Gastrocnemius medialis (tissue), 4 donors: ENCODE results near the gene SP6. TPM values are rescaled to one million over a fixed set of nuclear protein-coding genes. Genes with fewer than 3 reads are reported as not detected.

ENCODE experiments used
- ATAC-seq, 2 donors: fragments of 150-250 bp; one replicate each; pipeline ENCODE4 v1.9.1; 2016
- DNase-seq, 2 donors: peaks; one replicate each; pipeline ENCODE4 v3.0.0-alpha.2; 2019
- H3K27ac ChIP-seq, 4 donors: fragments of 200-600 bp; sonication (generic); 1 replicate in 1 of 4; 2 replicates in 3 of 4; pipeline ENCODE4 v1.5.1; 2016 to 2018; ENCODE audit warnings: mild to moderate bottlenecking in 2 of 4, moderate library complexity in 1 of 4
- H3K27me3 ChIP-seq, 3 donors: fragments of 200-600 bp; sonication (generic) in 2 of 3; 1 replicate in 1 of 3; 2 replicates in 2 of 3; pipeline versions ENCODE4 v1.5.1 to v1.6.0; 2016 to 2019; ENCODE audit warnings: mild to moderate bottlenecking in 1 of 3, moderate library complexity in 1 of 3
- H3K36me3 ChIP-seq, 2 donors: fragments of 200-600 bp; sonication (generic) in 1 of 2; one replicate each; pipeline ENCODE4 v1.5.1; 2017 to 2018
- H3K4me1 ChIP-seq, 2 donors: fragments of 200-600 bp; sonication (generic) in 1 of 2; one replicate each; pipeline ENCODE4 v1.5.1; 2016 to 2017; ENCODE audit warnings: mild to moderate bottlenecking in 2 of 2
- H3K4me3 ChIP-seq, 4 donors: fragments of 200-600 bp; sonication (generic) in 3 of 4; 1 replicate in 1 of 4; 2 replicates in 3 of 4; pipeline ENCODE4 v1.5.1; 2016 to 2019; ENCODE audit warnings: mild to moderate bottlenecking in 2 of 4
- H3K9me3 ChIP-seq, 3 donors: fragments of 200-600 bp; sonication (generic) in 2 of 3; 1 replicate in 1 of 3; 2 replicates in 2 of 3; pipeline ENCODE4 v1.5.1; 2016 to 2019
- POLR2A ChIP-seq, 2 donors: fragments of 450-650 bp; IDR thresholded peaks; one replicate each; pipeline ENCODE4 v1.6.1; 2017; ENCODE audit warnings: antibody characterized with exemption in 2 of 2, mild to moderate bottlenecking in 2 of 2, moderate library complexity in 2 of 2
- in situ Hi-C, 4 donors: fragments of 200-750 bp; cut with MboI; loops; one replicate each; pipeline versions ENCODE4 v1.15.0 to v1.8.0; 2017; ENCODE audit warnings: low sequenced_read_pairs in 4 of 4
- intact Hi-C: fragments of 100-400 bp; cut with DNase I; formaldehyde crosslinking; loops from one replicate; pipeline ENCODE4 v1.15.1; 2023; ENCODE audit warnings: low total_unique reads
- total RNA-seq, 4 donors: library from RNA; depleted of rRNA; stranded (reverse); fragments of >200 nt; gene quantifications; one replicate each; pipeline versions ENCODE4 v1.1.0 to v1.2.3, GENCODE V29; 2016
- TF ChIP-seq, protein P1 (sequence below), 5 experiments: fragments of 450-650 bp in 3 of 5; fragments of 200-600 bp in 2 of 5; sonication (generic) in 2 of 5; IDR thresholded peaks in 4 of 5; conservative IDR thresholded peaks in 1 of 5; 1 replicate in 4 of 5; 2 replicates in 1 of 5; pipeline ENCODE4 v1.5.1; 2016 to 2019; ENCODE audit warnings: antibody characterized with exemption in 5 of 5, mild to moderate bottlenecking in 3 of 5, moderate library complexity in 3 of 5

SP6 gene
- total RNA-seq, 4 donors from 2014 or later: 0.16 TPM; not detected in 3

DNA sequence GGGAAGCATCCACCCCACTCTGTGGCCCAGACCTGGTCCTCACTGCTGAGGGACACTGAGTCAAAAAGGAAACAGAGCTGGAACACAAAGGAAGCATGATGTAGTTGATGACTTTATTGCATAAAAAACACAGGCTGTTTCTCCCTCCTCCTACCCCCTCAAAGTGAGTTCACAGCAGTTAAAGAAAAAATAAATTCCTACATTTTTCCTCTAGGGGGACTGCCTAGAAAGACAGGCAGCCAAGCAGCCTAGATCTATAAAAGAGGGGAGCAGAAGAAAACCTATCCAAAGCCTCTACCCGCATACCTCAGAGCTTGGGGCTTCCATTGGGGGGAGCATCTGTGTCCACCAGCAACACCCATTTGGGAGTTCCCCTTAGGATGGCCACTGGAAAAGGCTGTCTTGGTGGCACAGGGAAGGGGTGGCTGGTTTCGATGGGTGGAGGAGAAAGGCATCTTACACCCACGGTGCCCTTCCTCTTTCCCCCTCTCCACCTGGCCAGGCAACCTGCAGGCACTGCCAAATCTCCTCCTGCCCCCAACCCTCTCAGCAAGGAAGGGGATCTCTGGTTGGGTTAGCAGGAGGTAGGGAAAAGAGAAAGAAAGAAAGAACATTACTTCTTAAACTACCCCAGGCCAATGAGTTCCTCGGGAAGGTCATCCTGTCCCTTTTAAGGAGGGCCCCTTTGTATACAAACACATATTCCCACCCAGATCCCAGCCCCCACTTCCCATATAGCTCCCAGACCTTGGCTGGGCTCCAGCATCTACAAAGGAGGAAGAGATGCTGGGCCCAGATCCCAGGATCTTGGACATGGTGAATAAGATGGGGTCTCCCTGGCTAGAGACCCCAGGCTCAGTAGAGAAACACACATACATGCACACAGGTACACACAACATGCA, 5.9 kb downstream of the SP6 start:
- DNase-seq (no peak), ATAC-seq (no peak)
- Histone ChIP-seq H3K4me3 (no peak overlapping the region), H3K36me3 (no peaks in the 10 kb centered on the region), H3K27ac (no peak overlapping the region), H3K27me3 (peaks cover 36 to 54% (median 47%) of the 10 kb centered on the region in 3 donors), H3K4me1 (peaks cover 9 to 11% of the 10 kb centered on the region in 2 donors), H3K9me3 (no peaks in the 10 kb centered on the region)
- no peak for TF ChIP-seq POLR2A (IDR thresholded peaks at IDR 0.05)
- TF ChIP-seq, protein P1, sequence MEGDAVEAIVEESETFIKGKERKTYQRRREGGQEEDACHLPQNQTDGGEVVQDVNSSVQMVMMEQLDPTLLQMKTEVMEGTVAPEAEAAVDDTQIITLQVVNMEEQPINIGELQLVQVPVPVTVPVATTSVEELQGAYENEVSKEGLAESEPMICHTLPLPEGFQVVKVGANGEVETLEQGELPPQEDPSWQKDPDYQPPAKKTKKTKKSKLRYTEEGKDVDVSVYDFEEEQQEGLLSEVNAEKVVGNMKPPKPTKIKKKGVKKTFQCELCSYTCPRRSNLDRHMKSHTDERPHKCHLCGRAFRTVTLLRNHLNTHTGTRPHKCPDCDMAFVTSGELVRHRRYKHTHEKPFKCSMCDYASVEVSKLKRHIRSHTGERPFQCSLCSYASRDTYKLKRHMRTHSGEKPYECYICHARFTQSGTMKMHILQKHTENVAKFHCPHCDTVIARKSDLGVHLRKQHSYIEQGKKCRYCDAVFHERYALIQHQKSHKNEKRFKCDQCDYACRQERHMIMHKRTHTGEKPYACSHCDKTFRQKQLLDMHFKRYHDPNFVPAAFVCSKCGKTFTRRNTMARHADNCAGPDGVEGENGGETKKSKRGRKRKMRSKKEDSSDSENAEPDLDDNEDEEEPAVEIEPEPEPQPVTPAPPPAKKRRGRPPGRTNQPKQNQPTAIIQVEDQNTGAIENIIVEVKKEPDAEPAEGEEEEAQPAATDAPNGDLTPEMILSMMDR (IDR thresholded peaks at IDR 0.05 in 4 of 5, conservative IDR thresholded peaks at IDR 0.05 in 1 of 5): peak in 1 of 5 experiments; percentile 15
- in situ Hi-C loops: loop anchor here (5.0 to 25.0 kb wide), 5 partner anchors 42 to 292 kb away; partner anchors contain the start of gene PRR15L (in 1 of the 4)
- intact Hi-C loops: loop anchor here (5.0 to 10.0 kb wide), 2 partner anchors 100 to 172 kb away; partner anchors contain the start of gene PNPO

DNA sequence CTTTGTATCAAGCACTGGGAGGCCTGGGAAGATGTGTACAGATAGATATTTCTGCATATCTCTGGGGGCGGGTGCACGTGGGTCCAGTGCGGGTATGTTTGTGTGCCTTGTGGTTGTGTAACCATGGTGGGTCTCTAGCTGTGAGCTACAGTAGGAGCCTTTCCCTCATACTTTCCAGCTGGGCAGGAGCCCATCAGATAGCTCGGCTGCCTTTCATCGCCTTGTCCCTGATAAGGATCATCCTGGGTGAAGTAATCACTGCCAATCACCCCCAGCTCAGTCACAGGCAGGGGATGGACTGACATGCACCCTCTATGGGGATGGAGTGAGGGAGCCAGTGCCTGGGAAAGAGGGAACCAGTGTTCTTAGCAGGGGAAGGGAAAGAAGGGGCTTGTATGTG, 6.7 kb downstream of the SP6 start:
- in situ Hi-C loops: loop anchor here (5.0 to 25.0 kb wide), 5 partner anchors 43 to 293 kb away; partner anchors contain the start of gene PRR15L (in 1 of the 4)
- no peak for DNase-seq
- H3K4me1 ChIP-seq: peaks cover 10 to 13% of the 10 kb centered on the region in 2 donors
- intact Hi-C loops: loop anchor here (5.0 to 10.0 kb wide), 2 partner anchors 101 to 173 kb away; partner anchors contain the start of gene PNPO
- H3K27ac ChIP-seq: no peak overlapping the region
- TF ChIP-seq, protein P1 (IDR thresholded peaks at IDR 0.05 in 4 of 5, conservative IDR thresholded peaks at IDR 0.05 in 1 of 5): no peak
- no peak for TF ChIP-seq POLR2A (IDR thresholded peaks at IDR 0.05)
- H3K4me3 ChIP-seq: no peak overlapping the region
- H3K27me3 ChIP-seq: peaks cover 28 to 47% (median 39%) of the 10 kb centered on the region in 3 donors
- H3K36me3 ChIP-seq: no peaks in the 10 kb centered on the region
- no peaks in the 10 kb centered on the region for H3K9me3 ChIP-seq
- no peak for ATAC-seq

DNA sequence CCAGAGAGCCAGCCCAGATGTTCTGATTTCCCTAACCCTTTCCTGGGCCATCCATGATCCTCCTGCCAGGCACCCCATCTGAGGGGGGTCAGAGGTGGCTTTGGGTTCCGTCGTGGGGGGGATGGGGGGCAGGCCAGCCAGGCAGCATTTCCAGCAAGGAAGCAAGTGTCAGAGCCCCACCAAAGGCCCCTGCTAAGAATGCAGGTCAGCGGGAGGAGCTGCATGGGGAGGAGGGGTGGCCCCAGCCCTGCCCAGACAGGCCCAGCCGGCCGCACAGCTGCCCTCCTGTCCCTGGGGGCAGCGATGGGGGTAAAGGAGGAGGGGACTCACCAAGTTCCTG, 7.6 kb downstream of the SP6 start:
- TF ChIP-seq, protein P1 (IDR thresholded peaks at IDR 0.05 in 4 of 5, conservative IDR thresholded peaks at IDR 0.05 in 1 of 5): peak in 1 of 5 experiments; percentile 9
- TF ChIP-seq POLR2A (IDR thresholded peaks at IDR 0.05): no peak
- peaks cover 0 to 5% of the 10 kb centered on the region in 2 donors for H3K36me3 ChIP-seq
- H3K9me3 ChIP-seq: no peaks in the 10 kb centered on the region
- no peak overlapping the region for H3K4me3 ChIP-seq
- DNase-seq: no peak
- in situ Hi-C loops: loop anchor here (5.0 to 25.0 kb wide), 5 partner anchors 44 to 294 kb away; partner anchors contain the start of gene PRR15L (in 1 of the 4)
- no peak overlapping the region for H3K27ac ChIP-seq
- intact Hi-C loops: loop anchor here (5.0 to 10.0 kb wide), 2 partner anchors 101 to 174 kb away; partner anchors contain the start of gene PNPO
- ATAC-seq: no peak
- H3K27me3 ChIP-seq: peaks cover 24 to 39% (median 30%) of the 10 kb centered on the region in 3 donors
- peaks cover 10 to 13% of the 10 kb centered on the region in 2 donors for H3K4me1 ChIP-seq

DNA sequence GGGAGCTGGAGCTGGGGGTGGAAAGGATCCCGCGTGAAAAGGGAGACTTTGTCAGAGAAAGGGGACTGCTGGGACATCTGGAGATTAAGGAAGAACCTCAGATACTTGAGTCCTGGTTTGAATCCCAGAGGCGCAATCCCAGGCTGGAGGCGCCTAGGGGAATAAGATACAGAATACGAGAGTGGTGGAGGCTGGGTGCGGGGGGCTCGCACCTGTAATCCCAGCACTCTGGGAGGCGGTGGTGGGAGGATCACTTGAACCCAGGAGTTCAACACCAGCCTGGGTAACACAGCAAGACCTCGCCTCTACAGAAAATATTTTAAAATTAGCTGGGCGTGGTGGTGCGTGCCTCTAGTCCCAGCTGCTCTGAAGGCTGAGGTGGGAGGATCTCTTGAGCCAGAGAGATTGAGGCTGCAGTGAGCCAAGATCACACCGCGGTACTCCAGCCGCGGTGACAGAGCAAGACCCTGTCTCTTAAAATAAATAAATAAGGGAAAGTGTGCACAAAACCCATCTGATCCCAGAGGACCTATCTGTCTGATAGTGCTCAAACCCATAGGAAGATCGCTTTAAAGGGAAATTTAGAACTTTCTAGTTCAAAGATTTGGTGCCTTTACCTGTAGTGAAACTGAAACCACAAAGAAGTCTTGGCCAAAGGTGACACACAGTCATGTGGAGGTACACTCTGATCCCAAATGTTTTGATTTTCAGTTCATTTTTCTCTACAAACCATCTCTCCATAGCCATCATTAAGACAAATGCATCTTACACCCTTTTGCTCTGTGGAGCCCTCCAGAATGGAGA, 9.3 kb downstream of the SP6 start:
- no peak for DNase-seq
- intact Hi-C loops: loop anchor here (1.0 to 10.0 kb wide), 4 partner anchors 49 to 176 kb away; partner anchors contain the start of gene PNPO
- Histone ChIP-seq H3K36me3 (peaks cover 0 to 11% of the 10 kb centered on the region in 2 donors), H3K4me1 (peaks cover 10 to 13% of the 10 kb centered on the region in 2 donors), H3K9me3 (no peaks in the 10 kb centered on the region), H3K27ac (peak overlapping the region; percentile 77 to 89 (median 83)), H3K4me3 (peak overlapping the region; percentile 83 to 97 (median 90)), H3K27me3 (peaks cover 7 to 22% (median 13%) of the 10 kb centered on the region in 3 donors)
- peak in 1 of 2 donors; percentile 15 for ATAC-seq
- in situ Hi-C loops: loop anchor here (5.0 to 25.0 kb wide), 5 partner anchors 46 to 296 kb away; partner anchors contain the start of gene PRR15L (in 1 of the 4)
- TF ChIP-seq, protein P1 (IDR thresholded peaks at IDR 0.05 in 4 of 5, conservative IDR thresholded peaks at IDR 0.05 in 1 of 5): peak in 2 of 5 experiments; percentile 6 to 26
- no peak for TF ChIP-seq POLR2A (IDR thresholded peaks at IDR 0.05)
